DOHH2 (cell line): ENCODE data around the gene CACNB1.

Source experiments
- H3F3A ChIP-seq: fragments of 200-600 bp; sonication (generic), shearing (Covaris generic); 2 replicates; pipeline ENCODE4 v1.6.0; 2016; ENCODE audit warnings: antibody characterized with exemption, mild to moderate bottlenecking; ENCODE audit not compliant: control insufficient read depth, insufficient read depth
- H3K27ac ChIP-seq: fragments of 200-600 bp; sonication (generic); 2 replicates; pipeline ENCODE4 v1.5.1; 2014; ENCODE audit warnings: low read depth, mild to moderate bottlenecking, low read length, moderate library complexity
- H3K27me3 ChIP-seq: fragments of 200-600 bp; sonication (generic); 2 replicates; pipeline ENCODE4 v1.6.1; 2014; ENCODE audit warnings: mild to moderate bottlenecking, low read length, mixed read lengths; ENCODE audit not compliant: control insufficient read depth
- H3K36me3 ChIP-seq: fragments of 200-600 bp; sonication (generic); 2 replicates; pipeline ENCODE4 v1.6.1; 2014; ENCODE audit warnings: mild to moderate bottlenecking, low read length, moderate library complexity, mixed read lengths; ENCODE audit not compliant: control insufficient read depth
- H3K4me1 ChIP-seq: fragments of 200-600 bp; sonication (generic); 2 replicates; pipeline ENCODE4 v1.6.1; 2014; ENCODE audit warnings: mild to moderate bottlenecking, low read length, mixed read lengths; ENCODE audit not compliant: control insufficient read depth
- H3K4me2 ChIP-seq: fragments of 200-600 bp; sonication (generic); 2 replicates; pipeline ENCODE4 v1.6.0; 2014; ENCODE audit warnings: mild to moderate bottlenecking, low read length, moderate library complexity
- H3K4me3 ChIP-seq: fragments of 200-600 bp; sonication (generic); 2 replicates; pipeline ENCODE4 v1.5.1; 2014; ENCODE audit warnings: mild to moderate bottlenecking, low read length, mixed read lengths
- H3K79me2 ChIP-seq: fragments of 200-600 bp; sonication (generic); 2 replicates; pipeline ENCODE4 v1.6.1; 2014; ENCODE audit warnings: mild to moderate bottlenecking, low read length, mixed read lengths; ENCODE audit not compliant: control insufficient read depth
- H3K9me2 ChIP-seq: fragments of 200-600 bp; sonication (generic); replicated peaks from 2 replicates; pipeline ENCODE4 v1.6.1; 2014; ENCODE audit warnings: mild to moderate bottlenecking, low read length, mixed read lengths; ENCODE audit not compliant: control insufficient read depth
- H3K9me3 ChIP-seq: fragments of 200-600 bp; sonication (generic); 2 replicates; pipeline ENCODE4 v1.6.1; 2014; ENCODE audit warnings: antibody characterized with exemption, low read length, mixed read lengths; ENCODE audit not compliant: control insufficient read depth, insufficient read depth
- H4K20me1 ChIP-seq: fragments of 200-600 bp; sonication (generic); 2 replicates; pipeline ENCODE4 v1.6.0; 2014; ENCODE audit warnings: low read depth, mild to moderate bottlenecking, antibody characterized with exemption, low read length, moderate library complexity; ENCODE audit not compliant: control insufficient read depth, insufficient read depth
- CTCF ChIP-seq: fragments of 200-600 bp; sonication (generic); IDR thresholded peaks from one replicate; pipeline ENCODE4 v1.5.1; 2014; ENCODE audit warnings: antibody characterized with exemption, mild to moderate bottlenecking, low read depth, low read length; ENCODE audit not compliant: poor library complexity, severe bottlenecking
- EZH2phosphoT487 ChIP-seq: fragments of 200-600 bp; sonication (generic); IDR thresholded peaks from 2 replicates; pipeline ENCODE4 v1.6.1; 2017; ENCODE audit warnings: borderline replicate concordance, mild to moderate bottlenecking, antibody characterized with exemption, low read length, moderate library complexity, mixed read lengths

Gene CACNB1

GRCh38 chr17:39126436-39126835, 71.0 kb downstream of the CACNB1 start:
- H3K27me3 ChIP-seq: no peaks in the 10 kb centered on the region
- peaks cover 13% of the 10 kb centered on the region for H3K4me1 ChIP-seq
- TF ChIP-seq EZH2phosphoT487 (no peak), CTCF (no peak)
- no peak overlapping the region for H3K27ac ChIP-seq
- no peaks in the 10 kb centered on the region for H3K9me3 ChIP-seq
- H3K79me2 ChIP-seq: no peaks in the 10 kb centered on the region
- H3K9me2 ChIP-seq: no peaks in the 10 kb centered on the region
- H3K4me3 ChIP-seq: no peak overlapping the region
- H3K36me3 ChIP-seq: no peaks in the 10 kb centered on the region
- no peaks in the 10 kb centered on the region for H3F3A ChIP-seq
- no peaks in the 10 kb centered on the region for H4K20me1 ChIP-seq
- H3K4me2 ChIP-seq: no peak overlapping the region

- TF ChIP-seq CTCF (no peak), EZH2phosphoT487 (no peak)
- Histone ChIP-seq H3K4me1 (peaks cover 14% of the 10 kb centered on the region), H3K27ac (no peak overlapping the region), H3K4me3 (no peak overlapping the region), H3K79me2 (no peaks in the 10 kb centered on the region), H3K9me2 (no peaks in the 10 kb centered on the region), H3K9me3 (no peaks in the 10 kb centered on the region), H4K20me1 (no peaks in the 10 kb centered on the region), H3K27me3 (no peaks in the 10 kb centered on the region), H3F3A (no peaks in the 10 kb centered on the region), H3K36me3 (no peaks in the 10 kb centered on the region), H3K4me2 (no peak overlapping the region)
Measured at GRCh38 chr17:39125143-39125875, 72.2 kb downstream of the CACNB1 start.

- H3K79me2 ChIP-seq: no peaks in the 10 kb centered on the region
- TF ChIP-seq CTCF: no peak
- TF ChIP-seq EZH2phosphoT487: no peak
- no peak overlapping the region for H3K4me2 ChIP-seq
Measured at GRCh38 chr17:39123627-39124026, 73.8 kb downstream of the CACNB1 start.

More at GRCh38 chr17:39123627-39124026, 73.8 kb downstream of the CACNB1 start:
- Histone ChIP-seq H3K4me3 (no peak overlapping the region), H3F3A (peaks cover 10% of the 10 kb centered on the region), H3K27me3 (no peaks in the 10 kb centered on the region), H3K9me2 (no peaks in the 10 kb centered on the region), H3K4me1 (peaks cover 31% of the 10 kb centered on the region), H4K20me1 (no peaks in the 10 kb centered on the region), H3K27ac (no peak overlapping the region), H3K9me3 (no peaks in the 10 kb centered on the region), H3K36me3 (no peaks in the 10 kb centered on the region)
